MM.1S (cell line): ENCODE results near the gene CLEC4M.

ENCODE experiments used
- EZH2 ChIP-seq: fragments of 300-600 bp; sonication (generic); optimal IDR thresholded peaks from 2 replicates; pipeline ENCODE3; 2017; ENCODE audit warnings: low read depth, mild to moderate bottlenecking, antibody characterized with exemption, low read length, mixed read lengths
- EZH2phosphoT487 ChIP-seq: fragments of 300-600 bp; sonication (generic); IDR thresholded peaks from 2 replicates; pipeline ENCODE4 v1.6.1; 2018; ENCODE audit warnings: antibody characterized with exemption, low read length
- TF ChIP-seq, protein P1 (sequence below): fragments of 300-600 bp; sonication (generic); IDR thresholded peaks from 2 replicates; pipeline ENCODE4 v1.5.1; 2016; ENCODE audit warnings: antibody characterized with exemption, low read length, mixed read lengths

- TF ChIP-seq, protein P1, sequence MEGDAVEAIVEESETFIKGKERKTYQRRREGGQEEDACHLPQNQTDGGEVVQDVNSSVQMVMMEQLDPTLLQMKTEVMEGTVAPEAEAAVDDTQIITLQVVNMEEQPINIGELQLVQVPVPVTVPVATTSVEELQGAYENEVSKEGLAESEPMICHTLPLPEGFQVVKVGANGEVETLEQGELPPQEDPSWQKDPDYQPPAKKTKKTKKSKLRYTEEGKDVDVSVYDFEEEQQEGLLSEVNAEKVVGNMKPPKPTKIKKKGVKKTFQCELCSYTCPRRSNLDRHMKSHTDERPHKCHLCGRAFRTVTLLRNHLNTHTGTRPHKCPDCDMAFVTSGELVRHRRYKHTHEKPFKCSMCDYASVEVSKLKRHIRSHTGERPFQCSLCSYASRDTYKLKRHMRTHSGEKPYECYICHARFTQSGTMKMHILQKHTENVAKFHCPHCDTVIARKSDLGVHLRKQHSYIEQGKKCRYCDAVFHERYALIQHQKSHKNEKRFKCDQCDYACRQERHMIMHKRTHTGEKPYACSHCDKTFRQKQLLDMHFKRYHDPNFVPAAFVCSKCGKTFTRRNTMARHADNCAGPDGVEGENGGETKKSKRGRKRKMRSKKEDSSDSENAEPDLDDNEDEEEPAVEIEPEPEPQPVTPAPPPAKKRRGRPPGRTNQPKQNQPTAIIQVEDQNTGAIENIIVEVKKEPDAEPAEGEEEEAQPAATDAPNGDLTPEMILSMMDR = no peak
- TF ChIP-seq EZH2phosphoT487 (no peak), EZH2 (no peak)
Measured at GRCh38 chr19:7742991-7743390, 20.1 kb upstream of the CLEC4M start.
